ENCODE data around the gene ADISSP. TPM values are rescaled to one million over a fixed set of nuclear protein-coding genes. Genes with fewer than 3 reads are reported as not detected.

The ADISSP gene
- total RNA-seq, 1 experiment from 2014 or later: 244 TPM

GRCh38 chr20:3768342-3769130 is 983 bp upstream of the ADISSP start:
- CTCF ChIA-PET: interaction anchor here (0.5 to 2.1 kb wide), 7 partner anchors 12 to 205 kb away, joined by 3 to 18 read pairs (median 4); partner anchors contain the start of gene SPEF1
- BruUV-seq (replicated peaks): TSS peak; percentile 23
- Histone ChIP-seq H3K4me2 (ENCODE audit: low read length) (peak overlapping the region; percentile 100), H4K20me1 (ENCODE audit: low read length) (peaks cover 15% of the 10 kb centered on the region), H3K27ac (ENCODE audit: low read length) (peak overlapping the region; percentile 41), H3K9me2 (replicated peaks; ENCODE audit: low read length) (no peaks in the 10 kb centered on the region), H3K9me3 (ENCODE audit: low read length) (no peaks in the 10 kb centered on the region), H3K4me3 (ENCODE audit: low read length) (peak overlapping the region; percentile 98), H3K79me2 (ENCODE audit: low read length) (peaks cover 40% of the 10 kb centered on the region), H3K36me3 (ENCODE audit: low read depth, low read length) (peaks cover 4% of the 10 kb centered on the region; the same call in 1 of the 2 replicates), H3F3A (ENCODE audit: low read length, unreplicated experiment) (no peaks in the 10 kb centered on the region), H2AFZ (ENCODE audit: low read length) (peak overlapping the region; percentile 64), H3K4me1 (ENCODE audit: insufficient read depth, low read length) (peaks cover 38% of the 10 kb centered on the region), H3K9ac (ENCODE audit: low read length) (peak overlapping the region; percentile 93), H3K27me3 (ENCODE audit: low read length) (no peaks in the 10 kb centered on the region)
- DNase-seq (peak; percentile 76), ATAC-seq (peak; percentile 44)
- POLR2A ChIA-PET (ENCODE audit: unreplicated experiment): interaction anchor here (0.5 to 1.3 kb wide), 5 partner anchors 10 to 1096 kb away, joined by 3 to 12 read pairs (median 4); partner anchors contain the start of gene SPEF1
- intact Hi-C loops (cut with micrococcal nuclease): loop anchor here (5.0 kb wide), 2 partner anchors 46 to 91 kb away; no protein-coding TSS in a partner anchor
- TF ChIP-seq CTCF (conservative IDR thresholded peaks at IDR 0.05; ENCODE audit: low read depth, low read length) (peak; percentile 58), EZH2phosphoT487 (IDR thresholded peaks at IDR 0.05; ENCODE audit: borderline replicate concordance, low read length) (no peak), EZH2 (IDR thresholded peaks at IDR 0.05; ENCODE audit: low read length, unreplicated experiment) (no peak)

- Histone ChIP-seq H3K9me2 (replicated peaks; ENCODE audit: low read length) (no peaks in the 10 kb centered on the region), H3F3A (ENCODE audit: low read length, unreplicated experiment) (no peaks in the 10 kb centered on the region), H3K27ac (ENCODE audit: low read length) (peak overlapping the region; percentile 17; the same call in 1 of the 2 replicates), H3K27me3 (ENCODE audit: low read length) (no peaks in the 10 kb centered on the region), H3K4me3 (ENCODE audit: low read length) (peak overlapping the region; percentile 98), H2AFZ (ENCODE audit: low read length) (peak overlapping the region; percentile 80), H3K4me1 (ENCODE audit: insufficient read depth, low read length) (peaks cover 38% of the 10 kb centered on the region), H3K9me3 (ENCODE audit: low read length) (no peaks in the 10 kb centered on the region), H3K36me3 (ENCODE audit: low read depth, low read length) (peaks cover 4% of the 10 kb centered on the region; the same call in 1 of the 2 replicates), H3K79me2 (ENCODE audit: low read length) (peaks cover 42% of the 10 kb centered on the region), H4K20me1 (ENCODE audit: low read length) (peaks cover 15% of the 10 kb centered on the region), H3K4me2 (ENCODE audit: low read length) (peak overlapping the region; percentile 100), H3K9ac (ENCODE audit: low read length) (peak overlapping the region; percentile 93)
- no TSS peak for BruUV-seq (replicated peaks)
- peak; percentile 36 for DNase-seq
- ChIA-PET CTCF (interaction anchor here (0.6 to 2.1 kb wide), 4 partner anchors 14 to 90 kb away, joined by 3 to 18 read pairs (median 4); partner anchors contain the start of genes CENPB and SPEF1), POLR2A (ENCODE audit: unreplicated experiment) (interaction anchor here (0.5 to 0.6 kb wide), 2 partner anchors 20 to 62 kb away, joined by 3 to 10 read pairs; partner anchors contain the start of gene CENPB)
- ATAC-seq: peak; percentile 4; the same call in 1 of the 2 replicates
- TF ChIP-seq CTCF (conservative IDR thresholded peaks at IDR 0.05; ENCODE audit: low read depth, low read length): no peak
- TF ChIP-seq EZH2phosphoT487 (IDR thresholded peaks at IDR 0.05; ENCODE audit: borderline replicate concordance, low read length): no peak
- TF ChIP-seq EZH2 (IDR thresholded peaks at IDR 0.05; ENCODE audit: low read length, unreplicated experiment): no peak
- intact Hi-C loops (cut with micrococcal nuclease): loop anchor here (5.0 kb wide), 2 partner anchors 45 to 90 kb away; no protein-coding TSS in a partner anchor
Measured at GRCh38 chr20:3767110-3767426, 485 bp downstream of the ADISSP start.
